Stimulated activated CD4-positive, alpha-beta T cell treated with anti-CD3 and anti-CD28 coated beads, TNF-alpha, amount 100 ng/mL, for 48 hours (primary cell): ENCODE results near the gene SOX8.

ENCODE experiments used
- DNase-seq, 3 donors: peaks; one replicate each; pipeline ENCODE4 v3.0.0-alpha.2; 2020; ENCODE audit warnings: low read depth in 3 of 3

The SOX8 gene

DNA sequence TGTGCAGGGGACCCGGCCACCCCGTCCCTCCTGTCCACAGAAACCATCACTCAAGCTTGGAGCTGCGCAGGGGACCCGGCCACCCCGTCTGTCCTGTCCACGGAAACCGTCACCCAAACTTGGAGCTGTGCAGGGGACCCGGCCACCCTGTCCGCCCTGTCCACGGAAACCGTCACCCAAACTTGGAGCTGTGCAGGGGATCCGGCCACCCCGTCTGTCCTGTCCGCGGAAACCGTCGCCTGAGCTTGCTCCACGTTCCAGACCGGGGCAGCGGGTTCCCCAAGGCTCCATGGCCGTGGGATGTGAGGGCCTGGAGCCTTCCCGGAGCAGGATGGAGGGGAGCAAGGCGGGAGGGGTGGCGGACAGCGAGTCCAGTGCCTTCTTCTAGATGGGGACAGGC lies 25.2 kb downstream of the SOX8 start:
- no peak for DNase-seq

DNA sequence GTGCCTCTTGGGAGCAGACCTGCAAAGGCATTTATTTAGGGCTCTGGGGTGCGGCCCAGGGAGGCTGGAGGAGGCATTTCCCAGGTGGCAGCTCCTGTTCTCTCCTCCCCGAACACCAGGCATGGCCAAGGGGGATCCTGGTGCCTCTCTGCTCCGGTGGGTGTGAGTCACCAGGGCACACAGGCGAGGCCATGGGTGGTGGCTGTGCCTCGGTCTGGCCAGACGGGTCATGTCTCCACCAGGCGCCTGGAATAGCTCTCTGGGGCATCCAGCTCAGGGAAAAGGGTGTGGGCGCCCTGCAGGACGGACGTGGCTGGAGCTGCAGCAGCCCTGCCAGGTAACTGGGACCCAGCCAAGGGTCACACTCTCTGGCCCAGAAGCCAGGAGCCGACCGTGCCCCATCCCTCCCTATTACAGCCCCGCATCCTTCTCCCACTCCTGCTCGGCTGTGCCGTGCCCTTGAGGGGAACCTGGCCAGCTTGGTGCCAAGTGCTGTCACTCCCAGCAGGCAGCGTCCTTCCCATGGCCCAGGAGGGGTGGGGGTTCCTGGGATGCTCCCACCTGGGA lies 25.8 kb downstream of the SOX8 start:
- no peak for DNase-seq

DNA sequence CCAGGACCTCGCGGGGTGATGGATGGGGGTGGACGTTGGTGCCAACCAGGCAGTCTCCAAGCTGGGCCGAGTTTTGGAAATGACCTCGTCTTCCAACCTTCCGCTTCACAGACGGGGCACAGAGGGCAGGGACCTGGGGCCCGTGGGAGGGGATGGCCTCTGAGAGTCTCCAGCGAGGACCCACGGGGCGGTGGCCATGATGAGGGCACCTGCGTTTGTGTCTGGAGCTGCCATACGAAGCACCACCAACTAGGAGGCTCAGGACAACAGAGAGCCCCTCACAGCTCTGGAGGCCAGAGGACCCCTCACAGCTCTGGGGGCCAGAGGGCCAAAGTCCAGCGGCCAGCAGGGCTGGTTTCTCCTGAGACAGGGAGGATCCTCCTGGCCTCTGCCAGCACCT lies 26.5 kb downstream of the SOX8 start:
- DNase-seq = no peak

DNA sequence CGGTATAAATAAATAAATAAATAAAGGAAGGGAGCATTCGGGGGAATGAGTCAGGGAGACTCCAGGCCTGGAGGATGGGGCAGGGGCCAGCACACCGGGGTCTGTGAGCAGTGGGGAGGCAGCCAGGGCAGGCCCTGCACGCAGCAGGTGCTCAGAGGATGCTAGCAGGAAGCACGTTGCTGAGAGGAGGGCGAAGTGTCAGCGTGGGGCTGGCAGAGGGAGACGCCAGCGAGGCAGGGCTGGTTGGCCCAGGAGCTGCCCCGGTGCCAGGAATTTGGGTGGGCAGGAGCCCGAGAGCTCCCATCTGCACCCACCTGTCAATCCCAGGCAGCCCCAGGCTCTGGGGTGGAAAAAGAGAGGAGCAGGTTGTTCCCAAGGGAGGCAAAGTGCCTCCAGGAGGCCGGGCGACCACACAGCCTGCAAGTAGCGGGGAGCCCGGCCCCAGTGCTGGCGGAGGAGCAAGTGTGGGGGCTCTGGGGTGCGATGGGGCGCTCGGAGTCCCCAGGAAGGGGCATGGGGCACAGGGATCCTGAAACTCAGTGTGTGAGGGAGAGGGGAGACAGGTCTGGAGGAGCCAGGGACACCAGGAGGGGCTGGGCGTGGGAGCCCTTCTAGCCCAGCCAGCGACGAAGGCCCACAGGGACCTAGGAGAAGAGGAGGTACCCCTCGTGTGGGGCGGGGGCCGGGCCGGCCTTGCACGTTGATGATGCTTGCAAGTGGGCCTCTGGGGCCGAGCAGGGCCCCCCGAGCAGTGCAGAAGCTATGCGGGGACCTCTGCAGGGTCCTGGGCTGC lies 28.0 kb downstream of the SOX8 start:
- DNase-seq = no peak

DNA sequence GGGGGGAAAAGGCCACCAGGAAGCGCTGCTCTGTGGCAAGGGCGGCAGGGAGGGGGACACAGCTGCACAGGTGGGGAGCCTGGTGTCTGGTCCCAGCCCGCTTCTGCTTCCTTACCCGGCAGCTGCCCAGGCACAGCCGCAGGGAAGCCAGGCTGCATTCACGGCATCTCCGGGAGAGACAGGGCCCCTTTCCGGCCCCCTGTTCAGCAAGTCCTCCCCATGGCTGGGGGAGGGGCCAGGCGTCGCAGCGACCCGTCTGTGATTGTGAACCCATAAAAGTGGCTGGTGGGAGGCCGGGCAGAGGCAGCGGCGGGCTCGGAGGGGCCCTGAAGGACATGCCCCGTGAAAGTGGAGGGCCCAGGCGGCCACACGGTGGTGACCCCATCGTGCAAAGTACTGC lies 28.7 kb downstream of the SOX8 start:
- no peak for DNase-seq

DNA sequence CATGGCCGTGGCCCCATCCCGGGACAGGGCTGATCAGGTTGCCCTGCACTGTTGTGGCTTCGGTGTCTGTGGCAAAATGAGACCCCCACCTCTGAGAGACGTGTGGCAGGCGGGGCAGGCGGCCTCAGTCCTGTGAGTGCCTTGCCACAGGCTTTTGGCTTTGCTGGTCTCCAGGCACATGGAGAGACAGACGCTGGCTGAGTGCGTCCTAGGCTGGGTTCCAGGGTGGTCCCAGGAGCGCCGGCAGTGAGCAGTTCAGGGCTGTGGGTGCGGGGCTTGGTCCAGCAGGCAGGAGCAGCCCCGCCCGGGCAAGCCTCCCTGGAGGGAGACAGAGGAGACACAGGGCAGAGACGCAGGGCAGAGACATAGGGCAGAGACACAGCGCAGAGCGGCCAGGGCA lies 29.2 kb downstream of the SOX8 start:
- no peak for DNase-seq

DNA sequence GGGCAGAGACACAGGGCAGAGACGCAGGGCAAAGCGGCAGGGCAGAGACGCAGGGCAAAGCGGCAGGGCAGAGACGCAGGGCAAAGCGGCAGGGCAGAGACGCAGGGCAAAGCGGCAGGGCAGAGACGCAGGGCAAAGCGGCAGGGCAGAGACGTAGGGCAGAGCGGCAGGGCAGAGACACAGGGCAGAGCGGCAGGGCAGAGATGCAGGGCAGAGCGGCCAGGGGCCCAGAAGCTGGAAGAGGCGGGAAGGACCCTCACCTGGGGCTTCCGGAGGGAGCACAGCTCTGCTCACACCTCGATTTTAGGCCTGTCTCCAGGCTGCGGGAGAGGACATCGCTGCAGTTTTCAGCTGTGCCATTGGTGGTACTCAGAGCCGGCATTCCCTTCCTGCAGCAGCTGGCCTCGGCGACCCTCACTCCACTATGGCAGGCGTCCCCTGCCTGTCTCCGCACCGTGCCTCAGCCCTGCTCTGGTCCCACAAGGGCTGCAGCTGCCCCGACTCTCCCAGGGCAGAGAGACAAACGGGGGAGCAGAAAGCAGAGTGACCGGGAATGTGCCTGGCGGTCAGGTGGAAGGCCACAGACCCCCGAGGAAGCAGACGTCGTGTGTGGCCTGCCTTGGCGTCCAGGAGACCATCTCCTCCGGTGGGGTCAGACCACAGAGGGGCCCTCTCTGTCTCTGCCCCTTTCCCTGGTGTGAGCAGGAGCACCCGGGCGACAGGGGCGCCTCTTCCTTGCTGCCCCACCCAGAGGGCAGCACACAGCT lies 29.9 kb downstream of the SOX8 start:
- DNase-seq = no peak

DNA sequence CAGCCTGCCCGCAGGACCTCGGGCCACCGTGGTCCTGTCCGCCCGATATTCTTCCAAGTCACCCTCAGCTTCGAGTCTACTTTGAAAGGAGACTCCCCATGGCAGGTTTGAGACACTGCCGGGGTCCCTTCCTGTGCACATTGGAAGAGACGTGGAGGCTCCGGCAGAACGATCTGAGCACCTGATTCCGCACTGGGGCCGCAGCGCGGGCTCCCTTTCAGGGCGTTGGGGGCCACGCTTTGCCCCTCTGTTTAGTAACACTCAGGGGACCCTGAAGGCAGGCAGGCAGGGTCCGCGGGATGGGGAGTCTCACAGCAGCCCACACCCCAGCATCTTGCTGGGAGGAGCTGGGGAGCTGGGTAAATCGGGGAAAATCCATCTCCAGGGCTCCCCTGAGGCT lies 30.6 kb downstream of the SOX8 start:
- DNase-seq = no peak

DNA sequence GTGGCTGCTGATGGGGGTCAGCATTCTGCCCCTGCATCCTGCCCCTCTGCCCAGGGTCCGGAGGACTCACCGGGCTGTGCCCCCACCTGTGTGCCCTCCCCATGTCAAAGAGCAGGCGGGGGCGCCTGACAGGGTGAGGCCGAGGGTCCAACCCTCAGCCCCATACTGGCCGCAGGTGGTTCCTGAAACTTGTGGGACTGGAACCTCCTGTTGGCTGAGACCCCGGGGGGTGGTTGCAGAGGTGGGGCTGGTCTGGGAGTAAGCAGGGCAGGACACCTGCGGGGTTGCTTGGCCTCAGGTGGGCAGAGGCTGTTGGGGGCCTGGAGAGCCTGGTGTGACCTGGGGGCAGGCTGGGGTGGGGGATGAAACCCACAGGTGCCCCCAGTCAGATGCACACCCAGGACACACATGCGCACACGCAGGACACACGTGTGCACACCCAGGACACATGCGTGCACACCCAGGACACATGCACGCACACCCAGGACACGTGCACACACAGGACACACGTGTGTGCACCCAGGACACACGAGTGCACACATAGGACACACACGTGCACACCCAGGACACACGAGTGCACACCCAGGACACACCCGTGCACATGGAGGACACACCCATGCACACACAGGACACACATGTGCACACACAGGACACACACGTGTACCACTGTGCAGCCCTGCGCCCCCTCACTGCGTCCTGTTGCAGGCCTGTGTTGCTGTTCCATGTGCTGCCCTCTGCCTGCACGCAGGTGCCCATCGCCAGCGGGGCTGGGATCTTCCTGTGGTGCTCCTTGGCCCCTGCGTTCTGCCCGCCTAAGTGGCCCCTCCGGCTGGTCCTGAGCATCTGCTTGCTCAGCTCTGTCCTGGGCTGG lies 31.4 kb downstream of the SOX8 start:
- no peak for DNase-seq

DNA sequence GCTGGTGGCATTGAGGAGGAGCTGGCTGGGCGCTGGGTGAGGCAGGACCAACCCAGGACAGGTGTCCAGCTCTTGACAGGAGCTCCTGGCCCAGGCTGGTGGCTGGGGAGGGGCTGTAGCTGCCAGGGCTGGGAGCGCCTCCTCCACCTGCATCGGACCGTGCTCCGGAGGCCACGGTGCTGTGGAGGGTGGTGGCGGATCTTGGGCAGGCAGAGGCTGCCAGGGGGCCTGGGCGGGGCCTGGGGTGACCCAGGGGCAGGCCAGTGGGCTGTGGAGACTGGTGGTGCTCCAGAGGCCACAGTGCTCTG lies 32.0 kb downstream of the SOX8 start:
- DNase-seq = no peak

DNA sequence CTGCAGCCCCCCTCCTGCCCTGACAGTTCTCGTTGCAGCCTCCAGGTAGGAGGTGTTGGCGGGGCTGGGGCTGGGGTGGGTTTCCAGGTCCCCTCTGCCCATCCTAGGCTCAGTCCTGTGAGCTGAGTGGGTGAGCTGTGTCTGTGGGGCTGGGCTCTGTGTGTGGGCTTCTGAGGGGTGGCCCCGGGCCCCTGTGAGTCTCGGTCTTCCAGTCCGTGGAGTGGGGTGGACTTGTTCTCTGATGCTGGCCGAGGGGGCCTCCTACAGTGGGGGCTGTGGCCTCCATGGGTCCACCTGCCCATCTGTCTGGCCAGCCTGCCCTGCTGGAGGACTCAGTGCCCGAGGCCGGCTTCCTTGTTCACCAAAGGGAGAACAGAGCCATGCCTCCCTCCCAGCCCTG lies 32.7 kb downstream of the SOX8 start:
- no peak for DNase-seq

DNA sequence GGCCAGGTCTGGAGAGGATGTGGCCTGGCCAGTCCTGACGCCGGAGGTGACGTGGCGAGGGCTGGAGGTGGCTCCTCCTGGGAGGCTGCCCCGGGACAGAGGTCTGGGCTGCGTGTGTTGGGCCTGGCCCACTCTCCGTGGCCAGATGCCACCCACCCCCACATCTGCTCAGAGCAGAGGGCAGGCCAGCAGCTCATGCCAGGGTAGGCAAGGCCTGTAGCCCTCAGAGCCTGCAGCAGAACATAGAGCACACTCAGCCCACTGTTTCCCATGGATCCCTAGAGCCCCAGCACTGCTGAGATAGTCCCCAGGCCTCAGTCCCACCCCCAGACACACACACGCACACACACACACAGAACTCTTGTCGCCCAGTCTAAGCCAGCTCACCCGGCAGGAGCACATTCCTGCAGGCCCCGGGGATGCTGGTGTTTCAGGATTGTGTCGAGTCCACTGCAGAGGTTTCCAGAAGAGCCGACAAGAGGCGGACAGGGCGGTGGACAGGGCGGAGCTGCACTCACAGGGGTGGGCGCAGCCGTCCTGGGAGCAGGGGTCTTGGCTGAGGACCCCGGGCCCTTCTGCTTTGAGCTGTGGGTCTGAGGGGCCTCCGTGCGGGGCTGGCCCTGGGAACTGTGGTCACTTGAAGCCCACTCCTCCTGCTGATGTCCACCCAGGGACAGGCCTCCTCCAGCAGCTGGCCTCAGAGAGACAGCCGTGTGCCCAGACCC lies 33.4 kb downstream of the SOX8 start:
- DNase-seq = no peak

DNA sequence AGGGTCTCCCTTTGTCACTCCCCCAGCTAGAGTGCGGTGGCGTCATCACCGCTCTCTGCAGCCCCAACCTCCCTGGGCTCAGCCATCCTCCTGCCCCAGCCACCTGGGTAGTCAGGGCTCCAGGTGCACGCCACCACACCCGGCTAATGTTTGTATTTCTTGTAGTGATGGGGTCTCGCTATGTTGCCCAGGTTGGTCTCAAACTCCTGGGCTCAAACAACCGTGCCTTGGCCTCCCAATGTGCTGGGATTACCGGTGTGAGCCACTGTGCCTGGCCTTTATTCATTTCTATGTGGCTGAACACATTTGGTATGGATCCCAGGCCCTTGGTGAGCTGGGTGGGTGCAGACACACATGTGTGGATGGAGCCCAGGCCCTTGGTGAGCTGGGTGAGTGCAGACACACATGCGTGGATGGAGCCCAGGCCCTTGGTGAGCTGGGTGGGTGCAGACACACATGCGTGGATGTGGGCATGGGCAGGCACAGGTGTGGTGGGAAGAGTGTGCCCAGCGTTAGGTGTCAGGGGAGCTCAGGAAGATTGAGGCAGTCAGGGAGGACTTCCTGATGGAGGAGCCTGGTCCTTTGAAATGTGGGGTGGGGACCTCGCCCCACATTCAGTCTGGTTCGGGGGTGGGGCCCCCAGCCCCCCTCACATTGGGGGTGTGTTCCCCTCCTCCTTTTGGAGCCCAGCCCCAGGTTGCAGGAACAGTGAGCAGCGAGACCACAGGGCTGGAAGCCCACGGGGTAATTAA lies 37.1 kb downstream of the SOX8 start:
- no peak for DNase-seq

DNA sequence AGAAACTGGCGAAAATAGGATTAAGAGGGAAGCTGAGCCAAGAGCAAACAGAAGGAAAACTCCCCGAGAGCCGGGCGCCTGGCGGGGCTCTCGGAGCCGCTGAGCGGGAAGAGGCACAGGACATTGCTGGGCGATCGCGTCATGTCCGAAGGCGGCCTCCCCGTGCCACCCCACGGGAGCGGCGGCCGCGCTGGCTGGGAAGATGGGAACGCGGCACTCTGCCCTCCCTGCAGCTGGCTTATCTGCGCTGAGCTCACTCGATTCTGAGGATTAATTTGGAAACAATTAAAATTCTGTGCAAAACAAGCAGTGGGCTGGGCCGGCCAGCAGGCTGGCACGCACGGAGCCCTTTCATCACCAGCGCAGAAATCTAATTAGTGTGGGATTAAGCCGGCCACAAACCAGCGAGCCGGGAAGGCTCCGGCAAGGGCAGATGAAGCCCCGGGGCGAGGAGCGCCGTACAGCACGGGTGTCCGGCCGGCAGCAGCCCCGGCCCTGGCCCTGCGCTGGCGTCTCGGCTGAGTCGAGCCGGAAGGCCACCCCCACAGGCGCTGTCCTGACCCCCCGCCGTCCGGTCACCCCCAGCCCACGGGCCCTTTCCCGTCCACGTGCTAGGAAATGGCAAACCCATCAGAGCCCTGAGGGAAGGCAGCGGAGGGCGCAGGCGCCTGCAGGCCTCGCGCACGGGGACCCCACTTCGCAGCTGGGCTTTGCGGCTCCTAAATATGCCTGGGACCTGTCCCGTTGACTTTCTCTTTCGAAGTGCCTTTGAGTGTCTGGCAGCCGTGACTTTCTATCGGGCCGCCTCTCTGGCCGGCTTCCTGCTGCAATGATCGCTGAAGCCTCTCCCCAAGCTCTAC lies 37.9 kb downstream of the SOX8 start:
- no peak for DNase-seq

DNA sequence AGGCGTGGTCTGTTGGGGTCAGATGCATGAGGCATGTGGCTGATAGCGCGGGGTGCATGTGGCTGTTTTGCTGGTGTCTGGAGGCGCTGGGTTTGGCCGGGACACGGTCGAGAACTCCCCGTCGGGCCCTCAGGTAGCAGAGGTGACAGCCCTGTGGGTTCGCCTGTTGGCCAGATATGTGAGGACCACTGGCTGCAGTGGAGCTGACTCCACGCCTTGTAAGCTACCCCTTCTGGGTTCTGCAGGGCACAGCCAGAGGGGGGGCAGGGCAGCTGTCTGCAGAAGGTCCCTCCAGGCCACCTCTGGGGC lies 38.5 kb downstream of the SOX8 start:
- DNase-seq = no peak

DNA sequence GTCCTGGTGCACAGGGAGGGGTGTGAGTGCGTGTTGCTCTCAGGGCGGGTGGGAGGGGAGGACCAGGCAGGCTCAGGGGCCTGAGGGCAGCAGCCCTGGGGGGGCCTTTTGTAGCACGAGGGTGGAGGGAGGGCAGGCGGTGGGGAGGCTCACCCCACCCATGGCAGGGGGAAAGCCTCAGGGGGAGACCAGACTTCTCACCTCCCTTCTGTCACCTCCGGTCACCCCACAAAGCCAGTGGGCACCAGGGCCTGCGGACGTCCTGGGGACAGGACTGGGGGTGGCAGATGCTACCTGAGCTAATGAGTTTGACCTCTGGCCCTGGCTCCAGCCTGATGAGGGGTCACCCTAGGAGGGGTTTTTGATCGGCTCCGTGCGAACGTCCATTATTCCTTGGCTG lies 39.0 kb downstream of the SOX8 start:
- DNase-seq = no peak

DNA sequence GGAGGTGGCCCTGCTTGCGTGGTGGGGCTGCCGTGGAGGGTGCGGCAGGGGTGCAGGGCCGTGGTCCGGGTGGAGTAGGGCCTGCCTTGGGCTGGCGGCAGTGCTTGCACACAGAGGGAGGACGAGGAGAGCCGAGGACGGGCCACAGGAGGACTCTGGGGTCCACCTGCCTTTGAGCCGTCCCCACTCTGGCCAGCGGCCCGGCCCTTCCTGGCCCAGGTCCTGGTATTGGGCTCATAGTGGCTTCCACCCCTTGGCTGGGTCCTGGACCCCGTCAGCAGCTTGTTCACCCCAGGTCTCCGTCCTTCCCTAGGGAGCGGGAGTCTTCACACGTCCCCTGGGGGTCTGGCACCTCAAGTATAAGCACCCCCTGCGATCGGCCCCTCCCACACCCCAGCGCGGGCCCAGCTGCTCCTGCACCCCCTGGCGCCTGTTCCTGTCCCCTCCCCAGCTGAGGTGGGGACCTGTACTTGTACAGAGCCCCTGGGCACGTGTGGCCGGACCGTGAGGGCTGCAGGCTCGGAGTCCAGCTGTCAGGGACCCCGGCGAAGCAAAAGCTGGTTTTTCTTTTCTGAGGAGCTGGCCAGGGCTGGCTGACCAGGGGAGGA lies 40.1 kb downstream of the SOX8 start:
- no peak for DNase-seq

DNA sequence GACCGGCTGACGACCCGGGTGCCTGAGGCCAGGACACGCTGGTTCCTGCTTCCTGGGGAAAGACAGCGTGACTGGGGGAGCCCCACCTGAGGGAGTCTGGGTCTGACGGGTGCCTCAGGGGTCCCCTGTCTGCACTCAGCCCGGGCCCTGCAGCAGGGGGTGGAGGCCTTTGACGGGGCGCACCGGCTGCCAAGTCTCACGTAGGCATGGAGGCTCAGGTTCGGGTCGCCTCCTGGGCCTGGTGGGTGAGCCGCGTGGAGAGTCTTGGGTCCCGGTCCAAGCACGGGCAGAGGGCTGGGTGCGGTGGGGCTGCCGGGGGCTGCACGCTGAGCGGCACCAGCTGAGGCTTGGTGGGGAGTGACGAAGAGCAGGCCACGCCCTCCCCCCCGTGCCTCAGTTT lies 40.9 kb downstream of the SOX8 start:
- no peak for DNase-seq

DNA sequence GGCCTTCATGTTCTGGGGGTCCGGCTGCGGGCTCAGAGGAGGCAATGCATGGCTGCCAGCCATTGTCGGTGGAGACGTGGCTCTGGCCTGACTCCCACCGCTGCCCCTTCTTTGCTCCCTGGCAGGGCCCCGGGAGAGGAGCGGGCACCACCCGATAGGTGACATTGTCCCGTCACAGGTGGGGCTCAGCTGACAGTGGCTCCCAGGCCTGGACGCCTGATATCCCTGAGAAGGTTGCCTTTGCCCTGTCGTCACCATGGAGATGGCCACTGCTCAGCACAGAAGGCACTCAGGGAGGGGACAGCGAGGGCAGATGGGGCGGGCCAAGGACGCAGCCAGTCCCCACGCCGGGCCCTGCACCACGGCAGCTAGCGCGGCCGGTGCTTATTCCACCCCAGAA lies 42.6 kb downstream of the SOX8 start:
- DNase-seq = no peak
